ENCODE measurements around the gene ZNF23. TPM values are rescaled to one million over a fixed set of nuclear protein-coding genes. Genes with fewer than 3 reads are reported as not detected.

Gene ZNF23
- total RNA-seq, 4 donors from 2014 or later: 2.5 to 7.4 (median 3.4) TPM

DNA sequence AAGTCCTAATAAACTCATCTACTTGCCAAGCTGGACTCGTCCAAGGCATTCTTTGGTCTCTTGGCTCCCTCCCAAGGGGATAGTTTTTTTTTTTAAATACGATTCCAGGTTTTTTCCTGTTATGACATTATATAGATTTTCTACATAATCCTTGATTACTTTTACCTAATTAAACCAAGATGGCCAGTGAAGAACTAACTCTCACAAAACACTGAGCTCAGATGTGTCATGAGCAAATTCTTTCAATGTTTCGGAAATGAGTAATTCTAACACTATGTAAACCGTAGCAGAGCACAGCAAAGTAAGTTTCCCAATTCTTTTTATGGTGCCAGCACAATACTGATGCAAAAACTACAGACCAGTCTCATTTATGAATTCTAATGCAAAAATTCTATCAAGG lies 1.8 kb downstream of the ZNF23 start:
- no peaks in the 10 kb centered on the region for H3K9me3 ChIP-seq
- no peak for DNase-seq
- no peaks in the 10 kb centered on the region for H3K27me3 ChIP-seq
- intact Hi-C loops (cut with DNase I): no loop called here
- 72 to 78% methylated on average over 4 of the region's 4 CpGs for WGBS, 2 donors
- H3K36me3 ChIP-seq: peaks cover 0 to 22% (median 0%) of the 10 kb centered on the region in 3 donors
- peaks cover 0 to 32% (median 7%) of the 10 kb centered on the region in 3 donors for H3K4me1 ChIP-seq
- H3K27ac ChIP-seq: no peak overlapping the region
- H3K4me3 ChIP-seq: no peak overlapping the region
- TF ChIP-seq POLR2A (IDR thresholded peaks at IDR 0.05): no peak
- TF ChIP-seq CTCF (IDR thresholded peaks at IDR 0.05): no peak

DNA sequence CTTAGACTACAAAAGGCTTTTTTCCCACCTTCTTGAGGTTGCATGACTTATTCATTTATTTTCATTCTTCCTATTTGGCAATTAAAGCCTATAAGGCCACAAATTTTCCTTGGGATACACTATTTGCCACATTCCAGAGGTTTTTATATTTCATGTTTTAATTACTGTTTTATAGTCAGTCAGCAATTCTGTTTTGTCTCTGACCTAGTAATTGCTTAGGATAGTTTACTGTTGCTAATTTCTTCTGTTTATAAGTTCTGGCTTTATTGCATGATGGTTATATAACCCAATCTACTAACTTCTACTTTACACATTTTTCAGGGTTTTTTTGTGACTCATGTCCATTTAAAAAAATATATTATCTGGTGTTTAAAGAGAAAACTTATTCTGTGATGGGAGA lies 2.5 kb downstream of the ZNF23 start:
- no peak overlapping the region for H3K27ac ChIP-seq
- no peak for DNase-seq
- TF ChIP-seq CTCF (IDR thresholded peaks at IDR 0.05) (no peak), POLR2A (IDR thresholded peaks at IDR 0.05) (no peak)
- H3K27me3 ChIP-seq: no peaks in the 10 kb centered on the region
- peaks cover 0 to 4% (median 0%) of the 10 kb centered on the region in 3 donors for H3K9me3 ChIP-seq
- H3K36me3 ChIP-seq: peaks cover 4 to 30% (median 4%) of the 10 kb centered on the region in 3 donors
- peaks cover 0 to 32% (median 7%) of the 10 kb centered on the region in 3 donors for H3K4me1 ChIP-seq
- intact Hi-C loops (cut with DNase I): no loop called here
- H3K4me3 ChIP-seq: no peak overlapping the region

- Histone ChIP-seq H3K9me3 (peaks cover 0 to 31% (median 5%) of the 10 kb centered on the region in 3 donors), H3K36me3 (peaks cover 6 to 57% (median 24%) of the 10 kb centered on the region in 3 donors)
- TF ChIP-seq CTCF (IDR thresholded peaks at IDR 0.05): no peak
- TF ChIP-seq POLR2A (IDR thresholded peaks at IDR 0.05): no peak
Measured at GRCh38 chr16:71456801-71457200, 5.2 kb downstream of the ZNF23 start.

DNA sequence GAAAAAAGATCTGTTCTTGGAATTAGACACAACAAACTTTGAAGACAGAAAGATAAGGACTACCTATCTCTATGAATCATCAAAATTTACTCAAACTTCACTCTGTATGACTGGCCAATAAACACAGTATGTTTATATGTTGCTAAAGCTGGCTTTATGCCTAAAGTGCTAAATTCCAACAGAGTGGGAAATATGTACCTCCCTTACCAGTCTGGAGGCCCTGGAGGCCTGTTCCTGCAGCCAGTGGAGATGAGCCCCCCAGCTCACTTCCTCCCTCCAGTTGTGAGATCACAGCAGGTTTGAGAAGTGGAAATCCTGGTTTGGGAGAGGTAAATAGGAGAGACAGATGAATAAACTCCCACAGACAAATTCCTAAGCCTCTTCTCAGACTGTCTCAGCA lies 9.0 kb downstream of the ZNF23 start:
- H3K36me3 ChIP-seq: peaks cover 17 to 94% (median 31%) of the 10 kb centered on the region in 3 donors
- no peaks in the 10 kb centered on the region for H3K4me1 ChIP-seq
- H3K9me3 ChIP-seq: peaks cover 9 to 69% (median 43%) of the 10 kb centered on the region in 3 donors
- intact Hi-C loops (cut with DNase I): no loop called here
- TF ChIP-seq CTCF (IDR thresholded peaks at IDR 0.05) (no peak), POLR2A (IDR thresholded peaks at IDR 0.05) (no peak)
- H3K27ac ChIP-seq: no peak overlapping the region
- H3K27me3 ChIP-seq: no peaks in the 10 kb centered on the region
- no peak overlapping the region for H3K4me3 ChIP-seq
- DNase-seq: no peak

More at GRCh38 chr16:71456801-71457200, 5.2 kb downstream of the ZNF23 start:
- Histone ChIP-seq H3K4me1 (peaks cover 0 to 21% (median 5%) of the 10 kb centered on the region in 3 donors), H3K4me3 (no peak overlapping the region), H3K27ac (no peak overlapping the region), H3K27me3 (no peaks in the 10 kb centered on the region)
- WGBS, 2 donors: 94 to 97% methylated on average over 3 of the region's 4 CpGs
- DNase-seq: no peak
- intact Hi-C loops (cut with DNase I): no loop called here

DNA sequence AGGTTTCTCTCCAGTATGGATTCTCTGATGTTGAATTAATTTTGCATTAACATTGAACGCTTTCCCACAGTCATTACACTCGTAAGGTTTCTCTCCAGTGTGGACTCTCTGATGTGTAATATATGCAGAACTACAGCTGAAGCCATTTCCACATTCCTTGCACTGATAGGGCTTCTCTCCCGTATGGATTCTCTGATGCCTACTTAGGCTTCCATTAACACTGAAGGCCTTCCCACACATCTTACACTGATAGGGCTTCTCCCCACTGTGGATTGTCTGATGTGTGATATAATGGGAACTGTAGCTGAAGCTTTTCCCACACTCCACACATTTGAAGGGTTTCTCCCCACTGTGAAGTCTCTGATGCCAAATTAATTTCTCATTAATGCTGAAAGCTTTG lies 13.0 kb downstream of the ZNF23 start:
- H3K36me3 ChIP-seq: peaks cover 11 to 65% (median 24%) of the 10 kb centered on the region in 3 donors
- DNase-seq: no peak
- H3K9me3 ChIP-seq: peaks cover 18 to 99% (median 72%) of the 10 kb centered on the region in 3 donors
- no peaks in the 10 kb centered on the region for H3K4me1 ChIP-seq
- H3K27me3 ChIP-seq: no peaks in the 10 kb centered on the region
- 90 to 93% methylated on average over 3 of the region's 3 CpGs for WGBS, 2 donors
- TF ChIP-seq POLR2A (IDR thresholded peaks at IDR 0.05) (no peak), CTCF (IDR thresholded peaks at IDR 0.05) (no peak)
- intact Hi-C loops (cut with DNase I): no loop called here
- H3K4me3 ChIP-seq: peak overlapping the region in 1 of 4 donors; percentile 16
- no peak overlapping the region for H3K27ac ChIP-seq
